ENCODE measurements around the gene FOXC1. TPM values are rescaled to one million over a fixed set of nuclear protein-coding genes. Genes with fewer than 3 reads are reported as not detected.

The FOXC1 gene
- total RNA-seq, 4 donors from 2014 or later, result 36.0 to 53.7 (median 50.2) TPM

GRCh38 chr6:1591926-1592325 lies 17.8 kb upstream of the FOXC1 start:
- H3K27me3 ChIP-seq, result peaks cover 0 to 58% of the 10 kb centered on the region in 2 donors
- H3K4me3 ChIP-seq, result no peak overlapping the region
- no peaks in the 10 kb centered on the region for H3K36me3 ChIP-seq
- DNase-seq (ENCODE audit: low spot score in 2 of 2), result no peak
- TF ChIP-seq CTCF (IDR thresholded peaks at IDR 0.05), result no peak
- TF ChIP-seq POLR2A (IDR thresholded peaks at IDR 0.05), result no peak
- TF ChIP-seq EP300 (IDR thresholded peaks at IDR 0.05), result no peak
- H3K9me3 ChIP-seq, result no peaks in the 10 kb centered on the region
- no peak overlapping the region for H3K27ac ChIP-seq
- H3K4me1 ChIP-seq, result peaks cover 0 to 13% (median 6%) of the 10 kb centered on the region in 4 donors
- 89% methylated on average over 5 to 6 of the region's 6 CpGs for WGBS, 2 donors

DNA sequence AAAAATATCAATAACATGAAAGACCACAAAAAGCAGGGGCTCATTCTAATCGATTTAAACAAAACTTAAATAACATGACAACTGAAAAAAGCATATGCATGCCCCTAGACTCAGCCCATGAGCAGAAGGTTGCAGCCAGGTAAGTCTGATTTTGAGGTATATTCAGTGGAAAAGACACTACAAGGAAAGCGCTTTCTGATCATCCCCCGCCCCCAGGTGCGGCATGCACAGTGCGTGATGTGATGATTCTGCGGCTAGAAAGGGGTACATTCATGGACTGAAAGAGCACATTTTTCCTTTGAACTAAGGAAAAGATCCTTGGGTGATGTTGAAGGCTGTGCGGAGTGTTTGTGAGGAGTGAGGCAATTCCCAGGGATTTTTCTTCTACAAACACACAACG lies 16.9 kb upstream of the FOXC1 start:
- no peak overlapping the region for H3K27ac ChIP-seq
- H3K9me3 ChIP-seq, result no peaks in the 10 kb centered on the region
- 88 to 92% methylated on average over 8 of the region's 8 CpGs for WGBS, 2 donors
- TF ChIP-seq EP300 (IDR thresholded peaks at IDR 0.05), result no peak
- TF ChIP-seq CTCF (IDR thresholded peaks at IDR 0.05), result no peak
- TF ChIP-seq POLR2A (IDR thresholded peaks at IDR 0.05), result no peak
- peaks cover 0 to 13% (median 6%) of the 10 kb centered on the region in 4 donors for H3K4me1 ChIP-seq
- H3K36me3 ChIP-seq, result no peaks in the 10 kb centered on the region
- H3K27me3 ChIP-seq, result peaks cover 0 to 64% of the 10 kb centered on the region in 2 donors
- no peak overlapping the region for H3K4me3 ChIP-seq
- no peak for DNase-seq (ENCODE audit: low spot score in 2 of 2)

GRCh38 chr6:1593286-1593957 lies 16.3 kb upstream of the FOXC1 start:
- no peak for DNase-seq (ENCODE audit: low spot score in 2 of 2)
- H3K27me3 ChIP-seq, result peaks cover 0 to 64% of the 10 kb centered on the region in 2 donors
- TF ChIP-seq POLR2A (IDR thresholded peaks at IDR 0.05), result no peak
- TF ChIP-seq CTCF (IDR thresholded peaks at IDR 0.05), result no peak
- TF ChIP-seq EP300 (IDR thresholded peaks at IDR 0.05), result no peak
- no peak overlapping the region for H3K4me3 ChIP-seq
- H3K27ac ChIP-seq, result no peak overlapping the region
- 70 to 80% methylated on average over 20 of the region's 20 CpGs for WGBS, 2 donors
- H3K36me3 ChIP-seq, result no peaks in the 10 kb centered on the region
- no peaks in the 10 kb centered on the region for H3K9me3 ChIP-seq
- H3K4me1 ChIP-seq, result peaks cover 0 to 13% (median 6%) of the 10 kb centered on the region in 4 donors

DNA sequence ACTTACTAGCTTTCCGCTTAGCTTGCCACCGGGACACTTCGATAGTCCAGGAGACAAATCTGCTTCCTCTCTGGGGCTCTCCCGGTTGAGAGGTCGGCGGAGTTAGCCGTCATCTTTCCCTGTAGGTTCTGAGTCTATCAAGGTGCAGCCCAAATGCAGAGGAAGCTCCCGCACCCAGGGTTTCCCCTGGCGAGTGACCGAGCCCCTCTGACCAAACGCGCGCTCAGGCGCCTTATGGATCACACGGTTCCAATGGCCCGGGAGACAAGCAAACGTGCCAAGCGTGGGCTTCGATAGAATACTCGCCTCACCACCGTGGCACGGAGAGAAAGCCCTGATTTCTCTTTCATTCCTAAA lies 15.8 kb upstream of the FOXC1 start:
- peaks cover 0 to 68% of the 10 kb centered on the region in 2 donors for H3K27me3 ChIP-seq
- no peak overlapping the region for H3K27ac ChIP-seq
- no peak for TF ChIP-seq EP300 (IDR thresholded peaks at IDR 0.05)
- TF ChIP-seq CTCF (IDR thresholded peaks at IDR 0.05), result no peak
- no peak for TF ChIP-seq POLR2A (IDR thresholded peaks at IDR 0.05)
- H3K4me3 ChIP-seq, result no peak overlapping the region
- no peaks in the 10 kb centered on the region for H3K36me3 ChIP-seq
- no peak for DNase-seq (ENCODE audit: low spot score in 2 of 2)
- WGBS, 2 donors, result 57 to 68% methylated on average over 22 of the region's 22 CpGs
- peaks cover 0 to 13% (median 6%) of the 10 kb centered on the region in 4 donors for H3K4me1 ChIP-seq
- H3K9me3 ChIP-seq, result no peaks in the 10 kb centered on the region

DNA sequence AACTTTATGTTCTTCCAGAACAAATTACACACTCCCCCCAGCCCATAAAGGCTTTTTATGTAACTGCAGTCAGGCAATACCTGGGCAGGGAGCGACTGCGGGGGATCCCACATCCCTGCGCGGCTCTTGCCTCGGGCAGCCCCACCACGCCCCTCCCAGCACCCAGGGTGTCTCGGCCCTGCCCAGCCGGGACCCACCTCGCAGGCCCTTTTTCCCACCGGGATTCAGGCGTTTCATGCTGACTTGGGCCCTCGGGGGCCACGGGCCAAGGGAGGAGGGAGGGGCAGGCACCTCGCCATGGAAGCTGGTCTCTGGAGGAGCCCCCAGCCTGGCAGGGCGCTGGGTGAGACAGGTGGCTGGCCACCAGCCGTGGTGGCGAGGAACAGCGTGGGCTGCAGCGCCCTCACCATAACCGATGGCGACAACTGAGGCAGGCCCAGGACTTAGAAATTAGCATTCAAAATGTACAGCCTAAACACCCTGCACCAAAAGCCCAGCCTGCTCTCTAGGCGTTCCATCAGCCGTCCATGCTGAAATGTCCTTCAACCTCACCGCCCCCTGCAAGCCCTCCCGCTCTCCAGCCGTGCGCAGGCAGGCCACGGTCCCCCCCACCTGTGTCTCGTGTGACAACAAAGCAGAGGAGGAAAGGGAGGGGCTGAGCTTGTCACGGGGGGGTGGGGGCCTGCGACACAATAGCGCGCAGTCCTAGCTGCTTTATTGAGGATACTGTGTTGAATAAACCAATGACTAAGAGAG lies 15.1 kb upstream of the FOXC1 start:
- Histone ChIP-seq H3K27me3 (peaks cover 0 to 70% of the 10 kb centered on the region in 2 donors), H3K4me3 (no peak overlapping the region), H3K4me1 (peaks cover 0 to 13% (median 6%) of the 10 kb centered on the region in 4 donors), H3K9me3 (no peaks in the 10 kb centered on the region), H3K36me3 (no peaks in the 10 kb centered on the region), H3K27ac (no peak overlapping the region)
- DNase-seq (ENCODE audit: low spot score in 2 of 2), result no peak
- TF ChIP-seq EP300 (IDR thresholded peaks at IDR 0.05), result no peak
- no peak for TF ChIP-seq POLR2A (IDR thresholded peaks at IDR 0.05)
- TF ChIP-seq CTCF (IDR thresholded peaks at IDR 0.05), result no peak
- 54 to 55% methylated on average over 30 to 33 of the region's 33 CpGs for WGBS, 2 donors

All from tibial nerve (tissue), 4 donors.